Activated CD8-positive, alpha-beta memory T cell treated with anti-CD3 and anti-CD28 coated beads for 36 hours (primary cell): ENCODE data around the gene IL1RL2. TPM values are rescaled to one million over a fixed set of nuclear protein-coding genes. Genes with fewer than 3 reads are reported as not detected.

ENCODE experiments used
- CTCF ChIA-PET: fragments of 350-600 bp; sonication (Branson Sonifier 250); formaldehyde crosslinking; loops from one replicate; lab custom pipeline; 2021; ENCODE audit warnings: antibody characterized with exemption; lab: Charles Lee
- POLR2A ChIA-PET: fragments of 350-600 bp; sonication (Branson Sonifier 250); formaldehyde crosslinking; loops from one replicate; lab custom pipeline; 2021; ENCODE audit warnings: antibody characterized with exemption; lab: Charles Lee
- total RNA-seq, 2 experiments: library from RNA; stranded (reverse); gene quantifications; one replicate each; pipeline ENCODE4 v1.2.3, GENCODE V29; 2021

IL1RL2 gene
- total RNA-seq, 2 experiments from 2014 or later = 0.06 to 0.27 TPM

- ChIA-PET POLR2A (no interaction called here), CTCF (interaction anchor here (0.9 to 2.4 kb wide), 4 partner anchors 10 to 115 kb away, joined by 3 to 7 read pairs (median 4); no protein-coding TSS in a partner anchor)
These were observed 89.9 kb downstream of the IL1RL2 start for GRCh38 chr2:102276549-102277201.

- POLR2A ChIA-PET = no interaction called here
- CTCF ChIA-PET = interaction anchor here (0.9 to 1.4 kb wide), 3 partner anchors 11 to 114 kb away, joined by 3 to 4 read pairs (median 4); no protein-coding TSS in a partner anchor
These were observed 90.4 kb downstream of the IL1RL2 start for GRCh38 chr2:102277202-102277700.

- POLR2A ChIA-PET = no interaction called here
- CTCF ChIA-PET = no interaction called here
These were observed 92.0 kb downstream of the IL1RL2 start for GRCh38 chr2:102278720-102279390.

GRCh38 chr2:102279391-102279735 is 92.5 kb downstream of the IL1RL2 start:
- POLR2A ChIA-PET = no interaction called here
- CTCF ChIA-PET = no interaction called here

GRCh38 chr2:102282678-102283091 is 95.9 kb downstream of the IL1RL2 start:
- ChIA-PET CTCF (interaction anchor here (0.6 kb wide), 1 partner anchor 74 kb away, joined by 3 read pairs; no protein-coding TSS in a partner anchor), POLR2A (no interaction called here)

GRCh38 chr2:102283996-102284395 is 97.2 kb downstream of the IL1RL2 start:
- ChIA-PET CTCF (interaction anchor here (1.2 kb wide), 1 partner anchor 22 kb away, joined by 3 read pairs; no protein-coding TSS in a partner anchor), POLR2A (no interaction called here)

- POLR2A ChIA-PET = no interaction called here
- CTCF ChIA-PET = interaction anchor here (1.2 kb wide), 1 partner anchor 9 kb away, joined by 3 read pairs; no protein-coding TSS in a partner anchor
These were observed 97.8 kb downstream of the IL1RL2 start for GRCh38 chr2:102284611-102285010.

- ChIA-PET POLR2A (no interaction called here), CTCF (interaction anchor here (1.2 kb wide), 1 partner anchor 10 kb away, joined by 3 read pairs; no protein-coding TSS in a partner anchor)
These were observed 98.5 kb downstream of the IL1RL2 start for GRCh38 chr2:102285368-102285767.

GRCh38 chr2:102286041-102286440 is 99.2 kb downstream of the IL1RL2 start:
- ChIA-PET POLR2A (no interaction called here), CTCF (interaction anchor here (1.0 kb wide), 1 partner anchor 70 kb away, joined by 4 read pairs; the partner anchor contains the start of gene IL18R1)

- ChIA-PET POLR2A (no interaction called here), CTCF (no interaction called here)
These were observed 102.3 kb downstream of the IL1RL2 start for GRCh38 chr2:102289129-102289528.

Other genes with a start within 250 kb of the IL1RL2 start
- 1 to 10 TPM in 1 of 2 experiments, under 1 TPM in 1; 0.80 to 1.5 TPM for gene IL1R2, start 195.1 kb upstream of the IL1RL2 start, total RNA-seq
- gene IL1R1, start 44.3 kb upstream of the IL1RL2 start, total RNA-seq = 1 to 10 TPM; 1.8 to 2.1 TPM
- under 1 TPM; 0.25 to 0.48 TPM for gene IL1RL1, start 124.5 kb downstream of the IL1RL2 start, total RNA-seq
- gene IL18R1, start 168.8 kb downstream of the IL1RL2 start, total RNA-seq = 10 to 100 TPM; 25.1 to 25.8 TPM
- gene IL18RAP, start 236.1 kb downstream of the IL1RL2 start, total RNA-seq = 10 to 100 TPM in 1 of 2 experiments, 1 to 10 TPM in 1; 7.6 to 10.2 TPM